ENCODE data around the gene SVIP. TPM values are rescaled to one million over a fixed set of nuclear protein-coding genes. Genes with fewer than 3 reads are reported as not detected.

The SVIP gene
- total RNA-seq, result 10 to 100 TPM in 3 of 4 donors, 1 to 10 TPM in 1; 7.9 to 17.0 (median 12.8) TPM

- peak within 1 kb of the TSS; percentile 74 to 94 (median 90) for H3K4me3 ChIP-seq
- peaks cover 4 to 16% (median 12%) of the 10 kb centered on the region in 4 donors for H3K4me1 ChIP-seq
- peak within 1 kb of the TSS; percentile 85 to 89 (median 86) for H3K27ac ChIP-seq (replicated peaks in 1 of 4)
- intact Hi-C loops (cut with DNase I), result loop anchor here (10.0 kb wide), 1 partner anchor 205 kb away; the partner anchor contains the start of gene FANCF
- TF ChIP-seq, protein P1, sequence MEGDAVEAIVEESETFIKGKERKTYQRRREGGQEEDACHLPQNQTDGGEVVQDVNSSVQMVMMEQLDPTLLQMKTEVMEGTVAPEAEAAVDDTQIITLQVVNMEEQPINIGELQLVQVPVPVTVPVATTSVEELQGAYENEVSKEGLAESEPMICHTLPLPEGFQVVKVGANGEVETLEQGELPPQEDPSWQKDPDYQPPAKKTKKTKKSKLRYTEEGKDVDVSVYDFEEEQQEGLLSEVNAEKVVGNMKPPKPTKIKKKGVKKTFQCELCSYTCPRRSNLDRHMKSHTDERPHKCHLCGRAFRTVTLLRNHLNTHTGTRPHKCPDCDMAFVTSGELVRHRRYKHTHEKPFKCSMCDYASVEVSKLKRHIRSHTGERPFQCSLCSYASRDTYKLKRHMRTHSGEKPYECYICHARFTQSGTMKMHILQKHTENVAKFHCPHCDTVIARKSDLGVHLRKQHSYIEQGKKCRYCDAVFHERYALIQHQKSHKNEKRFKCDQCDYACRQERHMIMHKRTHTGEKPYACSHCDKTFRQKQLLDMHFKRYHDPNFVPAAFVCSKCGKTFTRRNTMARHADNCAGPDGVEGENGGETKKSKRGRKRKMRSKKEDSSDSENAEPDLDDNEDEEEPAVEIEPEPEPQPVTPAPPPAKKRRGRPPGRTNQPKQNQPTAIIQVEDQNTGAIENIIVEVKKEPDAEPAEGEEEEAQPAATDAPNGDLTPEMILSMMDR (IDR thresholded peaks at IDR 0.05), result peak; percentile 65 to 71 (median 71)
- TF ChIP-seq POLR2AphosphoS5 (IDR thresholded peaks at IDR 0.05) (peak; percentile 74 to 91), POLR2A (IDR thresholded peaks at IDR 0.05; ENCODE audit: low read depth) (peak; percentile 28), EP300 (IDR thresholded peaks at IDR 0.05) (no peak)
- WGBS, result under 1% methylated on average over 44 of the region's 79 CpGs
- H3K27me3 ChIP-seq, result no peaks in the 10 kb centered on the region
- H3K9me3 ChIP-seq, result no peaks in the 10 kb centered on the region
- DNase-seq (ENCODE audit: extremely low spot score), result peak; percentile 97
- peaks cover 0 to 20% (median 10%) of the 10 kb centered on the region in 4 donors for H3K36me3 ChIP-seq
Observed at GRCh38 chr11:22829231-22830081, at the start of gene SVIP. TSS of gene SVIP (minus strand) at chr11:22829801. CDS start at chr11:22829748, 53 bp downstream.

GRCh38 chr11:22878604-22879003, 49.0 kb upstream of the SVIP start:
- H3K36me3 ChIP-seq, result no peaks in the 10 kb centered on the region
- TF ChIP-seq POLR2A (IDR thresholded peaks at IDR 0.05; ENCODE audit: low read depth) (no peak), POLR2AphosphoS5 (IDR thresholded peaks at IDR 0.05) (no peak), EP300 (IDR thresholded peaks at IDR 0.05) (no peak)
- TF ChIP-seq, protein P1 (IDR thresholded peaks at IDR 0.05), result no peak
- intact Hi-C loops (cut with DNase I), result no loop called here
- no peak overlapping the region for H3K27ac ChIP-seq (replicated peaks in 1 of 4)
- no peak overlapping the region for H3K4me3 ChIP-seq
- H3K9me3 ChIP-seq, result no peaks in the 10 kb centered on the region
- DNase-seq (ENCODE audit: extremely low spot score), result no peak
- H3K4me1 ChIP-seq, result no peaks in the 10 kb centered on the region
- no peaks in the 10 kb centered on the region for H3K27me3 ChIP-seq

DNA sequence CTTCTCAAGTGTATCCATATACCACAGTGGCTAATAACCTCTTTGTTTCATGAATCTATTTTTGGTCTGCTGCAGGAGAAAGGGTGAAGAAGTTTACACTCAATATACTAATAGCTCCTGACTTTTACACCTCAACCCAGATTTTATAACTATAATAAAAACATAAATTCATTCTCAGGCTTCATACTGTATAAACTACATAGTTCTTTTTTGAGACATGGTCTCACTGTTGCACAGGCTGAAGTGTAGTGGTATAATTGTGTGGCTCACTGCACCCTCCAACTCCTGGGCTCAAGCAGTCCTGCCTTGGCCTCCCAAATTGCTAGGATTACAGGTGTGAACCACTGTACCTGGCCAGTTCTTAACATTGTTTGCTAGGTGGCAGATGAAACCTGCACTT, 48.4 kb upstream of the SVIP start:
- DNase-seq (ENCODE audit: extremely low spot score), result no peak
- Histone ChIP-seq H3K4me1 (no peaks in the 10 kb centered on the region), H3K27me3 (no peaks in the 10 kb centered on the region), H3K36me3 (no peaks in the 10 kb centered on the region), H3K4me3 (no peak overlapping the region), H3K9me3 (no peaks in the 10 kb centered on the region), H3K27ac (replicated peaks in 1 of 4) (no peak overlapping the region)
- intact Hi-C loops (cut with DNase I), result no loop called here
- TF ChIP-seq EP300 (IDR thresholded peaks at IDR 0.05) (no peak), POLR2AphosphoS5 (IDR thresholded peaks at IDR 0.05) (no peak), POLR2A (IDR thresholded peaks at IDR 0.05; ENCODE audit: low read depth) (no peak)
- TF ChIP-seq, protein P1 (IDR thresholded peaks at IDR 0.05), result no peak

- no peaks in the 10 kb centered on the region for H3K27me3 ChIP-seq
- H3K4me3 ChIP-seq, result no peak overlapping the region
- no peak for DNase-seq (ENCODE audit: extremely low spot score)
- intact Hi-C loops (cut with DNase I), result no loop called here
- no peaks in the 10 kb centered on the region for H3K9me3 ChIP-seq
- TF ChIP-seq EP300 (IDR thresholded peaks at IDR 0.05) (no peak), POLR2A (IDR thresholded peaks at IDR 0.05; ENCODE audit: low read depth) (no peak), POLR2AphosphoS5 (IDR thresholded peaks at IDR 0.05) (no peak)
- TF ChIP-seq, protein P1 (IDR thresholded peaks at IDR 0.05), result peak; percentile 47 to 64 (median 59)
- 4% methylated on average over 2 of the region's 2 CpGs for WGBS
- H3K4me1 ChIP-seq, result no peaks in the 10 kb centered on the region
- no peaks in the 10 kb centered on the region for H3K36me3 ChIP-seq
- H3K27ac ChIP-seq (replicated peaks in 1 of 4), result no peak overlapping the region
Observed at GRCh38 chr11:22875869-22876473, 46.4 kb upstream of the SVIP start.
